K562 (cell line): ENCODE data around the gene MITF. TPM values are rescaled to one million over a fixed set of nuclear protein-coding genes. Genes with fewer than 3 reads are reported as not detected.

ENCODE experiments used
- ATAC-seq: fragments of 200-7000 bp; cut with Tn5 transposase; 3 replicates; pipeline ENCODE4 v1.9.1; 2020; ENCODE audit warnings: moderate library complexity
- BruUV-seq: library from RNA; stranded (reverse); fragments of 400-500 nt; replicated peaks from 2 replicates; lab custom pipeline; 2021; lab: Mats Ljungman, UMichigan
- CTCF ChIA-PET: fragments of 300-600 bp; formaldehyde crosslinking; extraction: SDS; loops from one replicate; lab custom pipeline; 2021; ENCODE audit warnings: low intra/inter-chr PET ratio; lab: Yijun Ruan, JAX
- POLR2A ChIA-PET: fragments of 300-600, 350-650 bp; sonication (Branson Sonifier 250); formaldehyde crosslinking; extraction: SDS; loops from one replicate; lab custom pipeline; 2021; ENCODE audit warnings: antibody characterized with exemption, inconsistent platforms; lab: Yijun Ruan, JAX
- DNase-seq, 4 experiments: peaks; one replicate each; pipeline versions ENCODE4 v3.0.0 to v3.0.0-alpha.2; 2011 to 2018; ENCODE audit warnings: low spot score in 3 of 4, mixed read lengths in 3 of 4; ENCODE audit errors: extremely low read depth in 1 of 4
- FAIRE-seq: peaks from 2 replicates; lab custom pipeline; 2011; peaks lifted over from hg19 to GRCh38; lab: Jason Lieb, UNC
- H2AFZ ChIP-seq: 2 replicates; pipeline ENCODE4 v1.6.0; 2011; ENCODE audit warnings: low read depth, low read length, control low read depth, inconsistent platforms
- H3K27ac ChIP-seq: fragments of 200-600 bp; 3 replicates; pipeline ENCODE4 v1.8.0; 2011; ENCODE audit warnings: low read depth, mild to moderate bottlenecking, control low read depth, inconsistent platforms, low read length, moderate library complexity, mixed read lengths; ENCODE audit errors: extremely low read depth
- H3K27me3 ChIP-seq, 2 experiments: fragments of 300-600 bp in 1 of 2; 2 replicates in 1 of 2; 3 replicates in 1 of 2; pipeline versions ENCODE4 v1.6.0 to v1.8.0; 2011; ENCODE audit warnings: inconsistent platforms in 2 of 2, low read length in 2 of 2, mild to moderate bottlenecking in 1 of 2, mixed read lengths in 1 of 2, moderate library complexity in 1 of 2; ENCODE audit not compliant: control insufficient read depth in 2 of 2, insufficient read depth in 2 of 2
- H3K36me3 ChIP-seq: fragments of 300-600 bp; 3 replicates; pipeline ENCODE4 v1.8.0; 2011; ENCODE audit warnings: mild to moderate bottlenecking, low read length, inconsistent platforms; ENCODE audit not compliant: control insufficient read depth, insufficient read depth
- H3K4me1 ChIP-seq, 2 experiments: fragments of 200-600 bp in 1 of 2; replicated peaks in 1 of 2; 2 replicates in 1 of 2; 3 replicates in 1 of 2; pipeline versions ENCODE4 v1.5.1 to v1.8.0; 2011; ENCODE audit warnings: inconsistent platforms in 2 of 2, low read length in 2 of 2, mild to moderate bottlenecking in 1 of 2, mixed read lengths in 1 of 2, moderate library complexity in 1 of 2; ENCODE audit not compliant: control insufficient read depth in 2 of 2, insufficient read depth in 2 of 2
- H3K4me2 ChIP-seq: 2 replicates; pipeline ENCODE4 v1.6.1; 2011; ENCODE audit warnings: low read length, control low read depth, inconsistent platforms, mixed read lengths; ENCODE audit not compliant: insufficient read depth
- H3K4me3 ChIP-seq: fragments of 200-600 bp; sonication (generic), shearing (Covaris generic); 2 replicates; pipeline ENCODE4 v1.5.1; 2016; ENCODE audit warnings: control low read depth, inconsistent platforms
- H3K79me2 ChIP-seq: fragments of 200-600 bp; 3 replicates; pipeline ENCODE4 v1.8.0; 2011; ENCODE audit warnings: low read length, inconsistent platforms; ENCODE audit not compliant: control insufficient read depth, insufficient read depth
- H3K9ac ChIP-seq, 2 experiments: 2 replicates each; pipeline versions ENCODE4 v1.6.0 to v1.6.1; 2011; ENCODE audit warnings: low read depth in 2 of 2, low read length in 2 of 2, control low read depth in 1 of 2, inconsistent platforms in 1 of 2, mild to moderate bottlenecking in 1 of 2, mixed read lengths in 1 of 2; ENCODE audit not compliant: insufficient read depth in 1 of 2
- H3K9me1 ChIP-seq: one replicate; pipeline ENCODE4 v1.6.0; 2011; ENCODE audit warnings: inconsistent platforms, mild to moderate bottlenecking, low read length, moderate library complexity; ENCODE audit not compliant: control insufficient read depth, insufficient read depth
- H3K9me3 ChIP-seq: replicated peaks from 2 replicates; pipeline ENCODE4 v1.5.1; 2011; ENCODE audit warnings: low read depth, low read length, inconsistent platforms; ENCODE audit not compliant: control insufficient read depth, insufficient read depth
- H4K20me1 ChIP-seq: replicated peaks from 2 replicates; pipeline ENCODE4 v1.6.1; 2011; ENCODE audit warnings: low read length, inconsistent platforms, mixed read lengths; ENCODE audit not compliant: control insufficient read depth, insufficient read depth
- BRCA1 ChIP-seq, 2 experiments: fragments of 450-650 bp in 1 of 2; sonication (generic) in 1 of 2; formaldehyde crosslinking in 1 of 2; IDR thresholded peaks; 2 replicates each; pipeline versions ENCODE4 v1.5.0 to v1.6.1; 2017 to 2020; ENCODE audit warnings: mild to moderate bottlenecking in 1 of 2, missing genetic modification reagents in 1 of 2
- DNMT1 ChIP-seq: fragments of 450-650 bp; IDR thresholded peaks from 2 replicates; pipeline ENCODE4 v1.6.1; 2016; ENCODE audit warnings: antibody characterized with exemption, mild to moderate bottlenecking
- HDAC8 ChIP-seq: fragments of 450-650 bp; IDR thresholded peaks from 2 replicates; pipeline ENCODE4 v1.6.1; 2016; ENCODE audit warnings: mild to moderate bottlenecking, missing genetic modification characterization, moderate library complexity, missing compliant biosample characterization
- RBM17 ChIP-seq: fragments of 200-400 bp; formaldehyde crosslinking; IDR thresholded peaks from 2 replicates; pipeline ENCODE4 v1.6.1; 2017; ENCODE audit warnings: low read depth, mild to moderate bottlenecking, low read length, borderline replicate concordance
- SMAD3 ChIP-seq: fragments of 450-650 bp; formaldehyde crosslinking; conservative IDR thresholded peaks from 2 replicates; pipeline ENCODE4 v1.4.0; 2020; ENCODE audit warnings: mild to moderate bottlenecking
- TRIM24 ChIP-seq, 2 experiments: fragments of 450-650 bp; IDR thresholded peaks; 2 replicates each; pipeline ENCODE4 v1.6.1; 2016
- ZNF324 ChIP-seq: fragments of 250-450 bp; sonication (Bioruptor Pico); IDR thresholded peaks from 2 replicates; pipeline ENCODE4 v1.4.0; 2020; ENCODE audit warnings: mild to moderate bottlenecking
- ZNF41 ChIP-seq: fragments of 250-450 bp; sonication (Bioruptor Pico); conservative IDR thresholded peaks from 2 replicates; pipeline ENCODE4 v1.4.0; 2020; ENCODE audit warnings: mild to moderate bottlenecking
- ZNF830 ChIP-seq: fragments of 250-450 bp; sonication (Bioruptor Pico); IDR thresholded peaks from 2 replicates; pipeline ENCODE4 v1.5.0; 2021; ENCODE audit warnings: mild to moderate bottlenecking
- WGBS: fragments of 100-300 bp; shearing (Covaris generic); methylation state at CpG from one replicate; pipeline ENCODE4 v1.1.6; 2016; ENCODE audit warnings: low coverage, mixed read lengths; ENCODE audit not compliant: insufficient coverage; ENCODE audit errors: missing lambda C conversion rate; 5-methylcytosine and 5-hydroxymethylcytosine counted together
- in situ Hi-C: fragments of 300-500 bp; cut with MboI; formaldehyde crosslinking; loops from 4 replicates; pipeline ENCODE4 v1.15.0; 2018; ENCODE audit warnings: inconsistent platforms, mixed read lengths
- intact Hi-C: fragments of 100-400 bp; cut with micrococcal nuclease; formaldehyde crosslinking; loops from 2 replicates; pipeline ENCODE4 v1.14.2; 2022
- polyA plus RNA-seq, 8 experiments: library from polyadenylated mRNA; depleted of rRNA in 4 of 8; stranded (reverse) in 5 of 8; unstranded in 3 of 8; fragments of >200 nt; fragmentation: Nextera tagmentation in 2 of 8; fragmentation: Illumina TruSeq in 1 of 8; extraction: Ambion mirVana in 2 of 8; extraction: Trizol in 1 of 8; gene quantifications; 2 replicates each; pipeline versions ENCODE4 v1.2.1 to v1.2.3, GENCODE V29; 2011 to 2014; ENCODE audit warnings: inconsistent platforms in 1 of 8, missing spikeins in 1 of 8
- total RNA-seq, 7 experiments: library from RNA; depleted of rRNA in 6 of 7; stranded (reverse); fragments of >200 nt in 6 of 7; fragmentation: Illumina TruSeq in 2 of 7; extraction: Trizol in 2 of 7; gene quantifications; 2 replicates each; pipeline versions ENCODE4 v1.2.1 to v1.2.3, GENCODE V29; 2011 to 2021; ENCODE audit warnings: low replicate concordance in 1 of 7
- TF ChIP-seq, protein P1 (sequence below): fragments of 150-350 bp; conservative IDR thresholded peaks from 2 replicates; pipeline ENCODE4 v1.6.1; 2014; ENCODE audit warnings: low read length
- TF ChIP-seq, protein P2 (sequence below): fragments of 250-450 bp; sonication (Bioruptor Pico); IDR thresholded peaks from 2 replicates; pipeline ENCODE4 v1.4.0; 2020; ENCODE audit warnings: borderline replicate concordance

The MITF gene
- total and polyA plus RNA-seq, 9 of the 15 experiments (the other 6 are each of a cell fraction or from before 2014, with no cell fraction given), result 5.6 to 14.9 (median 11.1) TPM

DNA sequence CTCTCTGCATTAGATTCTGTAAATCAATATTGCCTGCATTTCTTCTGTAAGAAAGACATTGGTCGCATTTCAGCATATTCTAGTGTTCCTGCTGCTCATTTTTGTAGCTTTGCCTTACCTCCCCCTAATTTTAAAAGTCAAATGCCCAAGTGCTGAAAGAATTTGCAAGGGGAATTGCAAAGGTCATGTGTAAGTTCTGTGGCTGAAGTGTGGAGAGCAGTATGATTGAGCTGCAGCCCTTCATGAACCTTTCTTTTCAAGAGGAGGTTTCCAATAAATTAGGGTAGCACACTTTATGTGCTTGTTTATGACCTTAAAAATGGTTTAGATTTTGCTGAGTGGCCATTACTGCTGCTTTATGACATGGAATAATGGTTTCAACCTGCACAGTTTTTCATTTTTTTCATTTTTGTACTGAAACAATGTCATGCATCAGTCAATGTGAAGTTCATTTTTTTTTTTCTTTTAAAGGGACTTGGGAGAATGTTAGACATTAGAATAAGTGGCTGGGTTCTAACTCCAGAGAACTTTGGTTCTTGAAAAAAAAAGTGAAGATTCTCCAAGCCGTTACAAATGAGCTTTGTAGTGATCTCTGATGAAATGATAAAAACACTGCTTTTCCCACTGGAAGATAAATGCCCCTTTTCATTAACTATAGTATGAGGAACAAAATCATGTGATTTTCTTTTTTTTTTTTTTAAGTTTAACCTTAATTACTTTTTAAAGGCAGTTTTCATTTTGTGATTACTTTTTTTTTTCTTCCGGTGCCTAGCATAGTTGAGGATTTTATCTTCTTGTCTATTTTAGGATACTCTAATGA is 99.6 kb downstream of the MITF start (continued):
- no peak for TF ChIP-seq RBM17

DNA sequence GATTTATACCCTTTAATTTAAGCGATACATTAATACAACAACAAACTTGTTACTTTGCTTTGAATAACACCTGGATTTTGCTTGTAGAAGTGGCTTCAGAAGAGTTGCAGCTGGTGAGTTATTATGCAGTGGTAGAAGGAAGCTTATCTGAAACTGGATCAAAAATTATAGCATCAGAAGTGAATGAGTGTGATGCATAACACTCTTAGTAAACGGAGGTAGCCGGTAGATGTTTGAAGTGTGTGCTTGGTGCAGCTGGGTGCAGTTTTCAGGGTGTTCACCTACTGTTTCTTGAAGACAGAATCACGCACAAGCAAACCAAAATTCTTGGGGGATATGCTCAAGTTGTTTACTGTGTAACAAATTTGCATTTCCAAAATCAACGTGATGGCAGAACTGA is 103.1 kb downstream of the MITF start:
- H3K9ac ChIP-seq, result no peak overlapping the region
- H3K9me1 ChIP-seq, result no peaks in the 10 kb centered on the region
- ChIA-PET CTCF (no interaction called here), POLR2A (no interaction called here)
- no peak for FAIRE-seq
- intact Hi-C loops (no loop called here), in situ Hi-C loops (no loop called here)
- H3K9me3 ChIP-seq, result no peaks in the 10 kb centered on the region
- no peak overlapping the region for H3K27ac ChIP-seq
- no peaks in the 10 kb centered on the region for H3K27me3 ChIP-seq
- 57% methylated on average over 5 of the region's 5 CpGs for WGBS
- H3K4me1 ChIP-seq, result peaks cover 0 to 4% of the 10 kb centered on the region in 2 experiments; a peak in 1 of 5 replicates
- H4K20me1 ChIP-seq, result 0 out of 2 replicates have a peak, but pooled peaks cover 3% of the 10 kb centered on the region
- no peak overlapping the region for H3K4me3 ChIP-seq
- no peak overlapping the region for H2AFZ ChIP-seq
- ATAC-seq, result no peak
- TF ChIP-seq, protein P1, sequence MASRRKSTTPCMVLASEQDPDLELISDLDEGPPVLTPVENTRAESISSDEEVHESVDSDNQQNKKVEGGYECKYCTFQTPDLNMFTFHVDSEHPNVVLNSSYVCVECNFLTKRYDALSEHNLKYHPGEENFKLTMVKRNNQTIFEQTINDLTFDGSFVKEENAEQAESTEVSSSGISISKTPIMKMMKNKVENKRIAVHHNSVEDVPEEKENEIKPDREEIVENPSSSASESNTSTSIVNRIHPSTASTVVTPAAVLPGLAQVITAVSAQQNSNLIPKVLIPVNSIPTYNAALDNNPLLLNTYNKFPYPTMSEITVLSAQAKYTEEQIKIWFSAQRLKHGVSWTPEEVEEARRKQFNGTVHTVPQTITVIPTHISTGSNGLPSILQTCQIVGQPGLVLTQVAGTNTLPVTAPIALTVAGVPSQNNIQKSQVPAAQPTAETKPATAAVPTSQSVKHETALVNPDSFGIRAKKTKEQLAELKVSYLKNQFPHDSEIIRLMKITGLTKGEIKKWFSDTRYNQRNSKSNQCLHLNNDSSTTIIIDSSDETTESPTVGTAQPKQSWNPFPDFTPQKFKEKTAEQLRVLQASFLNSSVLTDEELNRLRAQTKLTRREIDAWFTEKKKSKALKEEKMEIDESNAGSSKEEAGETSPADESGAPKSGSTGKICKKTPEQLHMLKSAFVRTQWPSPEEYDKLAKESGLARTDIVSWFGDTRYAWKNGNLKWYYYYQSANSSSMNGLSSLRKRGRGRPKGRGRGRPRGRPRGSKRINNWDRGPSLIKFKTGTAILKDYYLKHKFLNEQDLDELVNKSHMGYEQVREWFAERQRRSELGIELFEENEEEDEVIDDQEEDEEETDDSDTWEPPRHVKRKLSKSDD, result no peak
- TF ChIP-seq ZNF324 (CRISPR knock-in tag) (no peak), ZNF830 (CRISPR knock-in tag) (no peak), HDAC8 (no peak), DNMT1 (no peak), SMAD3 (CRISPR knock-in tag) (no peak), TRIM24 (IDR thresholded peaks at IDR 0.05) (no peak), ZNF41 (CRISPR knock-in tag) (no peak), BRCA1 (IDR thresholded peaks at IDR 0.05) (no peak), BRCA1 (CRISPR knock-in tag; IDR thresholded peaks at IDR 0.05) (no peak)
- TF ChIP-seq, protein P2, sequence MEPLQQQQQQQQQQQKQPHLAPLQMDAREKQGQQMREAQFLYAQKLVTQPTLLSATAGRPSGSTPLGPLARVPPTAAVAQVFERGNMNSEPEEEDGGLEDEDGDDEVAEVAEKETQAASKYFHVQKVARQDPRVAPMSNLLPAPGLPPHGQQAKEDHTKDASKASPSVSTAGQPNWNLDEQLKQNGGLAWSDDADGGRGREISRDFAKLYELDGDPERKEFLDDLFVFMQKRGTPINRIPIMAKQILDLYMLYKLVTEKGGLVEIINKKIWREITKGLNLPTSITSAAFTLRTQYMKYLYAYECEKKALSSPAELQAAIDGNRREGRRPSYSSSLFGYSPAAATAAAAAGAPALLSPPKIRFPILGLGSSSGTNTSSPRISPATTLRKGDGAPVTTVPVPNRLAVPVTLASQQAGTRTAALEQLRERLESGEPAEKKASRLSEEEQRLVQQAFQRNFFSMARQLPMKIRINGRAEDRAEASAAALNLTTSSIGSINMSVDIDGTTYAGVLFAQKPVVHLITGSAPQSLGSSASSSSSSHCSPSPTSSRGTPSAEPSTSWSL (CRISPR knock-in tag), result no peak
- TF ChIP-seq, all 486 proteins: peak for 0
- BruUV-seq, result no TSS peak
- Histone ChIP-seq H3K79me2 (no peaks in the 10 kb centered on the region; the same call in 1 of the 3 replicates), H3K36me3 (no peaks in the 10 kb centered on the region), H3K4me2 (no peak overlapping the region)
- DNase-seq, result no peak
